ENCODE measurements around the gene OTUB1. TPM values are rescaled to one million over a fixed set of nuclear protein-coding genes. Genes with fewer than 3 reads are reported as not detected.

Gene OTUB1, protein sequence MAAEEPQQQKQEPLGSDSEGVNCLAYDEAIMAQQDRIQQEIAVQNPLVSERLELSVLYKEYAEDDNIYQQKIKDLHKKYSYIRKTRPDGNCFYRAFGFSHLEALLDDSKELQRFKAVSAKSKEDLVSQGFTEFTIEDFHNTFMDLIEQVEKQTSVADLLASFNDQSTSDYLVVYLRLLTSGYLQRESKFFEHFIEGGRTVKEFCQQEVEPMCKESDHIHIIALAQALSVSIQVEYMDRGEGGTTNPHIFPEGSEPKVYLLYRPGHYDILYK
- polyA plus RNA-seq (106 to 201 TPM (median 143 TPM) in 3 replicates), polyA minus RNA-seq (110 to 150 TPM (median 136 TPM) in 3 replicates)
- polyA plus RNA-seq (2011; ENCODE audit: low read depth), result 178 TPM
- polyA plus RNA-seq (2011; cell fraction: cytosol; rRNA removed), result 114 and 129 TPM in 2 replicates
- 136 and 159 TPM in 2 replicates for polyA plus RNA-seq (2011; cell fraction: nucleus; rRNA removed)
- 96.8 and 122 TPM in 2 replicates for polyA plus RNA-seq (2012; ENCODE audit: low replicate concordance)
- 176 TPM for polyA minus RNA-seq (2011; cell fraction: cytosol; rRNA and poly(A)+ RNA removed)
- 37.9 and 48.4 TPM in 2 replicates for polyA minus RNA-seq (2011; cell fraction: nucleus; rRNA and poly(A)+ RNA removed)

- Histone ChIP-seq H3K9ac (ENCODE audit: control insufficient read depth, extremely low read depth, insufficient read depth, low read length) (peak within 1 kb of the TSS; percentile 93), H3K9me3 (ENCODE audit: control insufficient read depth, low read depth, low read length) (no peaks in the 10 kb centered on the region), H3K27me3 (ENCODE audit: control insufficient read depth, extremely low read depth, insufficient read depth, low read length) (no peaks in the 10 kb centered on the region), H3K27ac (ENCODE audit: control insufficient read depth, insufficient read depth, low read length) (peak within 1 kb of the TSS; percentile 81), H3K9me1 (ENCODE audit: control insufficient read depth, extremely low read depth, insufficient read depth, low read length) (peaks cover 9% of the 10 kb centered on the region), H3K4me3 (ENCODE audit: control insufficient read depth in 2 of 3, extremely low read depth in 1 of 3, insufficient read depth in 2 of 3, low read depth in 1 of 3, low read length in 3 of 3) (peak within 1 kb of the TSS; percentile 61 to 99 (median 84)), H3K4me2 (ENCODE audit: control insufficient read depth, extremely low read depth, insufficient read depth, low read depth, low read length) (peak within 1 kb of the TSS; percentile 98), H3K79me2 (ENCODE audit: control insufficient read depth, insufficient read depth, low read length) (peaks cover 42% of the 10 kb centered on the region), H2AFZ (ENCODE audit: control insufficient read depth, low read length) (peak within 1 kb of the TSS; percentile 82), H4K20me1 (ENCODE audit: control insufficient read depth, extremely low read depth, insufficient read depth, low read length) (peaks cover 10% of the 10 kb centered on the region), H3K36me3 (ENCODE audit: control insufficient read depth in 2 of 2, extremely low read depth in 1 of 2, insufficient read depth in 2 of 2, low read length in 2 of 2) (peaks cover 13 to 22% of the 10 kb centered on the region in 2 experiments), H3K4me1 (ENCODE audit: control insufficient read depth, extremely low read depth, insufficient read depth, low read length) (peaks cover 19% of the 10 kb centered on the region)
- DNase-seq (ENCODE audit: low read depth, low spot score) (peak; percentile 97), FAIRE-seq (peak; percentile 61)
- dilution Hi-C loops (cut with MboI; ENCODE audit: extremely low pct_ligation_motif_present, low sequenced_read_pairs), result no loop called here
- TF ChIP-seq EZH2 (IDR thresholded peaks at IDR 0.05; ENCODE audit: low read length) (no peak), CTCF (optimal IDR thresholded peaks at IDR 0.05 in 1 of 3, IDR thresholded peaks at IDR 0.05 in 1 of 3, conservative IDR thresholded peaks at IDR 0.05 in 1 of 3; ENCODE audit: extremely low read depth in 1 of 3, insufficient read depth in 2 of 3, low read length in 3 of 3) (no peak)
Measured at GRCh38 chr11:63986156-63986931, at the start of gene OTUB1. OTUB1 (plus strand) TSS chr11:63986438; CDS start chr11:63986457, 19 bp downstream.

DNA sequence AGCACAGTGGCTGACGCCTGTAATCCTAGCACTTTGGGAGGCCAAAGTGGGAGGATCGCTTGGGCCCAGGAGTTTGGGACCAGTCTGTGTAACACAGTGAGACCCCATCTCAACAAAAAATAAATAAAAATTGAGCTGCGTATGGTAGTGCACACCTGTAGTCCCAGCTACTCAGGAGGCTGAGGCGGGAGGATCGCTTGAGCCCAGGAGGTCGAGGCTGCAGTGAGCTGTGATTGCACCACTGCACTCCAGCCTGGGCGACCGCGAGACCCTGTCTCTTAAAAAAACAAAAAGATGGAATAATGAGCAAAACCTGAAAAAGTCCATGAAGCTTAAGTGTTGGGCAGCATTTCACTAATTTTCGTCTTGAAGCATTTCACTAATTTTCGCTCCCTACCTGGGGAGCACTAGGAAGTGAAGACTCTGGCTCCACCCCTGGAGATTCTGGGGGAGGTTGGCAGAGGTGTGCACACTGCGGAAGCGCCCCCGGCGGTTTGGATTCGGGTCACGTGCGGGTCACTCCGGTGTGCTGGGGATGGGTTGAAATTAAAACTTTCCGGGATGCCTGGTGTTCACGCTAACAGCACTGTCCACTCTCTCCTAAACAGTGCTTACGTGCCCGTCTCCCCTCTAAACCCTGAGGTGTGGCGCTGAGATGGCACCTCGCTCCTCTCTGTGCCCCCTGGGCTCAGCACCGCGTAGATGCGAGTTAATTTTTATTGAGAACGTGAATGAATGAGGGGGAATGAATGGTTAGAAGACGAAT is 48.3 kb upstream of the OTUB1 start:
- H3K9me1 ChIP-seq (ENCODE audit: control insufficient read depth, extremely low read depth, insufficient read depth, low read length), result no peaks in the 10 kb centered on the region
- no peaks in the 10 kb centered on the region for H3K27me3 ChIP-seq (ENCODE audit: control insufficient read depth, extremely low read depth, insufficient read depth, low read length)
- DNase-seq (ENCODE audit: low read depth, low spot score) (no peak), FAIRE-seq (no peak)
- no peaks in the 10 kb centered on the region for H3K36me3 ChIP-seq (ENCODE audit: control insufficient read depth in 2 of 2, extremely low read depth in 1 of 2, insufficient read depth in 2 of 2, low read length in 2 of 2)
- H3K79me2 ChIP-seq (ENCODE audit: control insufficient read depth, insufficient read depth, low read length), result peaks cover 32% of the 10 kb centered on the region
- peak overlapping the region; percentile 100 for H3K4me2 ChIP-seq (ENCODE audit: control insufficient read depth, extremely low read depth, insufficient read depth, low read depth, low read length)
- no peaks in the 10 kb centered on the region for H4K20me1 ChIP-seq (ENCODE audit: control insufficient read depth, extremely low read depth, insufficient read depth, low read length)
- H3K9ac ChIP-seq (ENCODE audit: control insufficient read depth, extremely low read depth, insufficient read depth, low read length), result peak overlapping the region; percentile 78
- peak overlapping the region; percentile 80 to 89 (median 85) for H3K4me3 ChIP-seq (ENCODE audit: control insufficient read depth in 2 of 3, extremely low read depth in 1 of 3, insufficient read depth in 2 of 3, low read depth in 1 of 3, low read length in 3 of 3)
- TF ChIP-seq CTCF (optimal IDR thresholded peaks at IDR 0.05 in 1 of 3, IDR thresholded peaks at IDR 0.05 in 1 of 3, conservative IDR thresholded peaks at IDR 0.05 in 1 of 3; ENCODE audit: extremely low read depth in 1 of 3, insufficient read depth in 2 of 3, low read length in 3 of 3) (no peak), EZH2 (IDR thresholded peaks at IDR 0.05; ENCODE audit: low read length) (no peak)
- dilution Hi-C loops (cut with MboI; ENCODE audit: extremely low pct_ligation_motif_present, low sequenced_read_pairs), result no loop called here
- peak overlapping the region; percentile 98 for H2AFZ ChIP-seq (ENCODE audit: control insufficient read depth, low read length)
- H3K4me1 ChIP-seq (ENCODE audit: control insufficient read depth, extremely low read depth, insufficient read depth, low read length), result peaks cover 14% of the 10 kb centered on the region
- H3K9me3 ChIP-seq (ENCODE audit: control insufficient read depth, low read depth, low read length), result no peaks in the 10 kb centered on the region
- peak overlapping the region; percentile 77 for H3K27ac ChIP-seq (ENCODE audit: control insufficient read depth, insufficient read depth, low read length)
